ENCODE data around the gene HIGD1A. TPM values are rescaled to one million over a fixed set of nuclear protein-coding genes. Genes with fewer than 3 reads are reported as not detected.

The HIGD1A gene
- polyA plus RNA-seq, 1 donor (not counting 4 experiments of a cell fraction or from before 2014, with no cell fraction given): 443 TPM

- H3K27ac ChIP-seq (ENCODE audit: control insufficient read depth, insufficient read depth, low read length): no peak overlapping the region
- TF ChIP-seq EZH2 (IDR thresholded peaks at IDR 0.05; ENCODE audit: low read length) (no peak), CTCF (optimal IDR thresholded peaks at IDR 0.05 in 1 of 3, IDR thresholded peaks at IDR 0.05 in 1 of 3, conservative IDR thresholded peaks at IDR 0.05 in 1 of 3; ENCODE audit: extremely low read depth in 1 of 3, insufficient read depth in 2 of 3, low read length in 3 of 3) (no peak)
- H3K9me1 ChIP-seq (ENCODE audit: control insufficient read depth, extremely low read depth, insufficient read depth, low read length): no peaks in the 10 kb centered on the region
- FAIRE-seq: no peak
- no peaks in the 10 kb centered on the region for H4K20me1 ChIP-seq (ENCODE audit: control insufficient read depth, extremely low read depth, insufficient read depth, low read length)
- no peaks in the 10 kb centered on the region for H3K27me3 ChIP-seq (ENCODE audit: control insufficient read depth, extremely low read depth, insufficient read depth, low read length)
- no peak for DNase-seq (ENCODE audit: low read depth, low spot score)
- H3K36me3 ChIP-seq (ENCODE audit: control insufficient read depth in 2 of 2, extremely low read depth in 1 of 2, insufficient read depth in 2 of 2, low read length in 2 of 2): peaks cover 2 to 4% of the 10 kb centered on the region in 2 experiments
- H3K4me2 ChIP-seq (ENCODE audit: control insufficient read depth, extremely low read depth, insufficient read depth, low read depth, low read length): no peak overlapping the region
- no peak overlapping the region for H2AFZ ChIP-seq (ENCODE audit: control insufficient read depth, low read length)
- H3K79me2 ChIP-seq (ENCODE audit: control insufficient read depth, insufficient read depth, low read length): peaks cover 62% of the 10 kb centered on the region
- no peak overlapping the region for H3K4me3 ChIP-seq (ENCODE audit: control insufficient read depth in 2 of 3, extremely low read depth in 1 of 3, insufficient read depth in 2 of 3, low read depth in 1 of 3, low read length in 3 of 3)
- H3K9me3 ChIP-seq (ENCODE audit: control insufficient read depth, low read depth, low read length): no peaks in the 10 kb centered on the region
- H3K9ac ChIP-seq (ENCODE audit: control insufficient read depth, extremely low read depth, insufficient read depth, low read length): no peak overlapping the region
- peaks cover 8% of the 10 kb centered on the region for H3K4me1 ChIP-seq (ENCODE audit: control insufficient read depth, extremely low read depth, insufficient read depth, low read length)
- dilution Hi-C loops (cut with MboI; ENCODE audit: extremely low pct_ligation_motif_present, low sequenced_read_pairs): no loop called here
Measured at GRCh38 chr3:42800251-42800650, 4.0 kb downstream of the HIGD1A start.

DNA sequence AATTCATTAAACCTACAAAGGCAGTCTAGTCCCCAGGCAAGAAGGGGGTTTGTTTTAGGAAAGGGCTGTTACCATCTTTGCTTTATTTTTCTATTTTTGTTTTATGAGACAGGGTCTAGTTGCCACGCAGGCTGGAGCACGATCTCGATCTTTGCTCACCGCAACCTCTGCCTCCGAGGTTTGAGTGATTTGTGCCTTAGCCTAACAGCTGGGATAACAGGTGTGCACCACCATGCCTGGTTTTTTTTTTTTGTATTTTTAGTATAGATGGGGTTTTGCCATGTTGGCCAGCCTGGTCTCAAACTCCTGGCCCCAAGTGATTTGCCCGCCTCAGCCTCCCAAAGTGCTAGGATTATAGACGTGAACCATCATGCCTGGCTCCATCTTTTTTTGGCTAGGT lies 4.9 kb downstream of the HIGD1A start:
- Histone ChIP-seq H2AFZ (ENCODE audit: control insufficient read depth, low read length) (no peak overlapping the region), H3K9me3 (ENCODE audit: control insufficient read depth, low read depth, low read length) (no peaks in the 10 kb centered on the region), H3K27ac (ENCODE audit: control insufficient read depth, insufficient read depth, low read length) (no peak overlapping the region), H3K36me3 (ENCODE audit: control insufficient read depth in 2 of 2, extremely low read depth in 1 of 2, insufficient read depth in 2 of 2, low read length in 2 of 2) (peaks cover 4% of the 10 kb centered on the region in 2 experiments), H3K9ac (ENCODE audit: control insufficient read depth, extremely low read depth, insufficient read depth, low read length) (no peak overlapping the region), H3K9me1 (ENCODE audit: control insufficient read depth, extremely low read depth, insufficient read depth, low read length) (no peaks in the 10 kb centered on the region), H3K79me2 (ENCODE audit: control insufficient read depth, insufficient read depth, low read length) (peaks cover 67% of the 10 kb centered on the region), H3K27me3 (ENCODE audit: control insufficient read depth, extremely low read depth, insufficient read depth, low read length) (no peaks in the 10 kb centered on the region), H3K4me2 (ENCODE audit: control insufficient read depth, extremely low read depth, insufficient read depth, low read depth, low read length) (no peak overlapping the region), H3K4me3 (ENCODE audit: control insufficient read depth in 2 of 3, extremely low read depth in 1 of 3, insufficient read depth in 2 of 3, low read depth in 1 of 3, low read length in 3 of 3) (no peak overlapping the region), H3K4me1 (ENCODE audit: control insufficient read depth, extremely low read depth, insufficient read depth, low read length) (peaks cover 4% of the 10 kb centered on the region), H4K20me1 (ENCODE audit: control insufficient read depth, extremely low read depth, insufficient read depth, low read length) (no peaks in the 10 kb centered on the region)
- TF ChIP-seq EZH2 (IDR thresholded peaks at IDR 0.05; ENCODE audit: low read length) (no peak), CTCF (optimal IDR thresholded peaks at IDR 0.05 in 1 of 3, IDR thresholded peaks at IDR 0.05 in 1 of 3, conservative IDR thresholded peaks at IDR 0.05 in 1 of 3; ENCODE audit: extremely low read depth in 1 of 3, insufficient read depth in 2 of 3, low read length in 3 of 3) (no peak)
- no peak for DNase-seq (ENCODE audit: low read depth, low spot score)
- dilution Hi-C loops (cut with MboI; ENCODE audit: extremely low pct_ligation_motif_present, low sequenced_read_pairs): no loop called here
- FAIRE-seq: no peak
